Left kidney (tissue), 1 donor: ENCODE measurements around the gene AHSG. TPM values are rescaled to one million over a fixed set of nuclear protein-coding genes. Genes with fewer than 3 reads are reported as not detected.

Experiments
- polyA plus RNA-seq: library from polyadenylated mRNA; unstranded; fragments of 120-200 nt; gene quantifications from one replicate; pipeline ENCODE4 v1.2.1, GENCODE V29; 2013; ENCODE audit not compliant: insufficient read length

AHSG gene
- polyA plus RNA-seq, 1 donor, result 0.62 TPM

Other genes starting within 250 kb of the AHSG start
- 11.6 TPM for gene CRYGS, start 68.7 kb upstream of the AHSG start, polyA plus RNA-seq
- gene TBCCD1, start 45.7 kb upstream of the AHSG start, polyA plus RNA-seq, result 25.9 TPM
- gene DNAJB11, start 42.3 kb upstream of the AHSG start, polyA plus RNA-seq, result 74.6 TPM
- 0.28 TPM for gene FETUB, start 27.3 kb downstream of the AHSG start, polyA plus RNA-seq
- gene HRG, start 53.0 kb downstream of the AHSG start, polyA plus RNA-seq, result 2.0 TPM
- gene KNG1, start 104.3 kb downstream of the AHSG start, polyA plus RNA-seq, result 56.9 TPM
- gene EIF4A2, start 170.5 kb downstream of the AHSG start, polyA plus RNA-seq, result 869 TPM
- gene RFC4, start 193.4 kb downstream of the AHSG start, polyA plus RNA-seq, result 74.0 TPM
- 0.07 TPM for gene ADIPOQ, start 229.7 kb downstream of the AHSG start, polyA plus RNA-seq